GM21447 (cell line): ENCODE data around the gene FRG1.
"Not testable (repeated sequence)": the region's sequence is repeated elsewhere in the genome, so short reads cannot be mapped to it uniquely, and the experiment has no call there.

Experiments
- ATAC-seq: cut with Tn5 transposase; IDR thresholded peaks from one replicate; pipeline ENCODE4 v1.9.1; 2021; ENCODE audit not compliant: unreplicated experiment

FRG1 gene

GRCh38 chr4:189984661-189985060 is 44.0 kb downstream of the FRG1 start:
- ATAC-seq, result not testable (repeated sequence)

GRCh38 chr4:189985651-189986243 is 45.1 kb downstream of the FRG1 start:
- ATAC-seq, result not testable (repeated sequence)

GRCh38 chr4:189988877-189989431 is 48.3 kb downstream of the FRG1 start:
- ATAC-seq, result no peak

- not testable (repeated sequence) for ATAC-seq
Measured at GRCh38 chr4:189989941-189990340, 49.3 kb downstream of the FRG1 start.
